Duodenal mucosa (tissue), 2 donors: ENCODE data around the gene NEURL1.
A peak's percentile ranks its signal among the peaks of the same experiment; 100 is the strongest.

Source experiments
- H3K27ac ChIP-seq: one replicate; pipeline ENCODE4 v1.7.0; 2013; ENCODE audit warnings: low read depth, low read length
- H3K27me3 ChIP-seq, 2 donors: one replicate each; pipeline ENCODE4 v1.7.0; 2013; ENCODE audit warnings: low read length in 2 of 2, control low read depth in 1 of 2; ENCODE audit not compliant: insufficient read depth in 2 of 2, control insufficient read depth in 1 of 2
- H3K36me3 ChIP-seq, 2 donors: one replicate each; pipeline ENCODE4 v1.7.0; 2013; ENCODE audit warnings: low read length in 2 of 2, control low read depth in 1 of 2; ENCODE audit not compliant: insufficient read depth in 2 of 2, control insufficient read depth in 1 of 2
- H3K4me1 ChIP-seq, 2 donors: one replicate each; pipeline ENCODE4 v1.7.0; 2013; ENCODE audit warnings: low read length in 2 of 2, control low read depth in 1 of 2; ENCODE audit not compliant: insufficient read depth in 2 of 2, control insufficient read depth in 1 of 2
- H3K4me3 ChIP-seq, 2 donors: one replicate each; pipeline ENCODE4 v1.7.0; 2013; ENCODE audit warnings: low read length in 2 of 2, low read depth in 1 of 2
- H3K9ac ChIP-seq, 2 donors: one replicate each; pipeline ENCODE4 v1.7.0; 2013; ENCODE audit warnings: low read length in 2 of 2, low read depth in 1 of 2
- H3K9me3 ChIP-seq, 2 donors: one replicate each; pipeline ENCODE4 v1.7.0; 2013; ENCODE audit warnings: low read length in 2 of 2, control low read depth in 1 of 2; ENCODE audit not compliant: control insufficient read depth in 1 of 2

The NEURL1 gene

GRCh38 chr10:103545771-103546281 is 52.3 kb downstream of the NEURL1 start:
- Histone ChIP-seq H3K9ac (no peak overlapping the region), H3K36me3 (no peaks in the 10 kb centered on the region), H3K4me3 (no peak overlapping the region), H3K27me3 (no peaks in the 10 kb centered on the region), H3K4me1 (peaks cover 38 to 41% of the 10 kb centered on the region in 2 donors), H3K9me3 (no peaks in the 10 kb centered on the region), H3K27ac (peak overlapping the region; percentile 8)

GRCh38 chr10:103546401-103546800 is 52.9 kb downstream of the NEURL1 start:
- Histone ChIP-seq H3K4me3 (no peak overlapping the region), H3K9me3 (no peaks in the 10 kb centered on the region), H3K9ac (no peak overlapping the region), H3K36me3 (no peaks in the 10 kb centered on the region), H3K4me1 (peaks cover 38 to 41% of the 10 kb centered on the region in 2 donors), H3K27me3 (no peaks in the 10 kb centered on the region), H3K27ac (no peak overlapping the region)

- Histone ChIP-seq H3K27me3 (no peaks in the 10 kb centered on the region), H3K4me3 (no peak overlapping the region), H3K4me1 (peaks cover 37 to 41% of the 10 kb centered on the region in 2 donors), H3K36me3 (no peaks in the 10 kb centered on the region), H3K9ac (no peak overlapping the region), H3K9me3 (no peaks in the 10 kb centered on the region), H3K27ac (no peak overlapping the region)
Observed at GRCh38 chr10:103547391-103547946, 54.0 kb downstream of the NEURL1 start.

GRCh38 chr10:103548006-103548405 is 54.5 kb downstream of the NEURL1 start:
- H3K4me3 ChIP-seq: no peak overlapping the region
- no peaks in the 10 kb centered on the region for H3K9me3 ChIP-seq
- H3K4me1 ChIP-seq: peaks cover 32 to 39% of the 10 kb centered on the region in 2 donors
- no peaks in the 10 kb centered on the region for H3K27me3 ChIP-seq
- no peak overlapping the region for H3K27ac ChIP-seq
- no peaks in the 10 kb centered on the region for H3K36me3 ChIP-seq
- H3K9ac ChIP-seq: no peak overlapping the region

GRCh38 chr10:103548581-103549348 is 55.3 kb downstream of the NEURL1 start:
- Histone ChIP-seq H3K4me1 (peaks cover 25 to 36% of the 10 kb centered on the region in 2 donors), H3K9me3 (no peaks in the 10 kb centered on the region), H3K27ac (no peak overlapping the region), H3K4me3 (no peak overlapping the region), H3K9ac (no peak overlapping the region), H3K27me3 (no peaks in the 10 kb centered on the region), H3K36me3 (no peaks in the 10 kb centered on the region)

GRCh38 chr10:103549349-103549685 is 55.8 kb downstream of the NEURL1 start:
- Histone ChIP-seq H3K27me3 (no peaks in the 10 kb centered on the region), H3K4me3 (no peak overlapping the region), H3K36me3 (no peaks in the 10 kb centered on the region), H3K4me1 (peaks cover 25 to 36% of the 10 kb centered on the region in 2 donors), H3K9ac (no peak overlapping the region), H3K9me3 (no peaks in the 10 kb centered on the region), H3K27ac (no peak overlapping the region)

- H3K36me3 ChIP-seq: no peaks in the 10 kb centered on the region
- no peaks in the 10 kb centered on the region for H3K9me3 ChIP-seq
- no peak overlapping the region for H3K4me3 ChIP-seq
- no peak overlapping the region for H3K9ac ChIP-seq
- no peak overlapping the region for H3K27ac ChIP-seq
- peaks cover 24 to 34% of the 10 kb centered on the region in 2 donors for H3K4me1 ChIP-seq
- H3K27me3 ChIP-seq: no peaks in the 10 kb centered on the region
Observed at GRCh38 chr10:103550229-103550628, 56.7 kb downstream of the NEURL1 start.

GRCh38 chr10:103551619-103552602 is 58.4 kb downstream of the NEURL1 start:
- H3K4me1 ChIP-seq: peaks cover 21 to 28% of the 10 kb centered on the region in 2 donors
- no peaks in the 10 kb centered on the region for H3K9me3 ChIP-seq
- no peak overlapping the region for H3K4me3 ChIP-seq
- no peak overlapping the region for H3K9ac ChIP-seq
- H3K27ac ChIP-seq: no peak overlapping the region
- H3K36me3 ChIP-seq: no peaks in the 10 kb centered on the region
- H3K27me3 ChIP-seq: peaks cover 0 to 5% of the 10 kb centered on the region in 2 donors

- peaks cover 0 to 5% of the 10 kb centered on the region in 2 donors for H3K27me3 ChIP-seq
- H3K4me1 ChIP-seq: peaks cover 18 to 21% of the 10 kb centered on the region in 2 donors
- H3K27ac ChIP-seq: no peak overlapping the region
- H3K9me3 ChIP-seq: no peaks in the 10 kb centered on the region
- H3K9ac ChIP-seq: no peak overlapping the region
- no peak overlapping the region for H3K4me3 ChIP-seq
- H3K36me3 ChIP-seq: no peaks in the 10 kb centered on the region
Observed at GRCh38 chr10:103552856-103553742, 59.6 kb downstream of the NEURL1 start.
